Progenitor cell of endocrine pancreas (in vitro differentiated cells): ENCODE results near the gene HIGD2B. TPM values are rescaled to one million over a fixed set of nuclear protein-coding genes. Genes with fewer than 3 reads are reported as not detected.

Experiments
- DNase-seq: peaks from one replicate; pipeline ENCODE4 v3.0.0; 2021; ENCODE audit warnings: low spot score; ENCODE audit not compliant: unreplicated experiment
- H3K27ac Mint-ChIP-seq: 2 replicates; pipeline ENCODE4 v1.8.0; 2021; ENCODE audit warnings: mild to moderate bottlenecking, moderate library complexity, mixed read lengths
- H3K27me3 Mint-ChIP-seq: 2 replicates; pipeline ENCODE4 v1.8.0; 2021; ENCODE audit warnings: mixed read lengths
- H3K36me3 Mint-ChIP-seq: 2 replicates; pipeline ENCODE4 v1.8.0; 2022; ENCODE audit warnings: mixed read lengths; ENCODE audit not compliant: insufficient read depth
- H3K4me1 Mint-ChIP-seq: 2 replicates; pipeline ENCODE4 v1.8.0; 2021; ENCODE audit warnings: low read depth, mixed read lengths
- H3K4me3 Mint-ChIP-seq: 2 replicates; pipeline ENCODE4 v1.8.0; 2021; ENCODE audit warnings: low read depth, mild to moderate bottlenecking, moderate library complexity, mixed read lengths
- H3K9me3 Mint-ChIP-seq: 2 replicates; pipeline ENCODE4 v1.8.0; 2021; ENCODE audit warnings: low read depth, mixed read lengths
- CTCF ChIP-seq: fragments of 200-600 bp; sonication (generic); IDR thresholded peaks from one replicate; pipeline ENCODE4 v1.5.0; 2021; ENCODE audit warnings: antibody characterized with exemption, mild to moderate bottlenecking; ENCODE audit not compliant: unreplicated experiment
- long read RNA-seq: library from polyadenylated mRNA; unstranded; transcript quantifications from one replicate; pipeline ENCODE4 v2.0.0, GENCODE V29; 2020
- total RNA-seq: library from RNA; stranded (reverse); gene quantifications from 2 replicates; pipeline ENCODE4 v1.2.1, GENCODE V29; 2021

Gene HIGD2B
- total RNA-seq, result not detected in 2 replicates
- long read RNA-seq, result 0 reads

- H3K36me3 Mint-ChIP-seq, result no peaks in the 10 kb centered on the region
- H3K4me3 Mint-ChIP-seq, result peak within 1 kb of the TSS; percentile 95
- DNase-seq, result peak; percentile 81
- H3K27me3 Mint-ChIP-seq, result no peaks in the 10 kb centered on the region
- H3K4me1 Mint-ChIP-seq, result peaks cover 8% of the 10 kb centered on the region
- TF ChIP-seq CTCF, result peak; percentile 0
- H3K9me3 Mint-ChIP-seq, result no peaks in the 10 kb centered on the region
- peak within 1 kb of the TSS; percentile 97 for H3K27ac Mint-ChIP-seq
Observed at GRCh38 chr15:72685925-72686794, at the start of gene HIGD2B, which contains the start of gene BBS4. HIGD2B (minus strand) TSS chr15:72686182; CDS start chr15:72676374, 9,808 bp downstream. BBS4 (plus strand) TSS chr15:72686207; CDS start chr15:72686228, 21 bp downstream.

GRCh38 chr15:72735111-72735510 is 49.1 kb upstream of the HIGD2B start:
- Mint-ChIP-seq H3K27ac (no peak overlapping the region), H3K27me3 (no peaks in the 10 kb centered on the region), H3K4me3 (no peak overlapping the region), H3K9me3 (no peaks in the 10 kb centered on the region), H3K36me3 (peaks cover 26% of the 10 kb centered on the region), H3K4me1 (peaks cover 7% of the 10 kb centered on the region)
- TF ChIP-seq CTCF, result no peak
- DNase-seq, result no peak

- H3K27me3 Mint-ChIP-seq, result no peaks in the 10 kb centered on the region
- H3K4me1 Mint-ChIP-seq, result peaks cover 7% of the 10 kb centered on the region
- peak overlapping the region; percentile 54 for H3K27ac Mint-ChIP-seq
- no peaks in the 10 kb centered on the region for H3K9me3 Mint-ChIP-seq
- no peak for TF ChIP-seq CTCF
- DNase-seq, result no peak
- H3K4me3 Mint-ChIP-seq, result no peak overlapping the region
- H3K36me3 Mint-ChIP-seq, result peaks cover 18% of the 10 kb centered on the region
Observed at GRCh38 chr15:72733941-72734738, 48.2 kb upstream of the HIGD2B start.

GRCh38 chr15:72732516-72732915 is 46.5 kb upstream of the HIGD2B start:
- Mint-ChIP-seq H3K4me1 (peaks cover 7% of the 10 kb centered on the region), H3K36me3 (peaks cover 16% of the 10 kb centered on the region), H3K27me3 (no peaks in the 10 kb centered on the region), H3K27ac (no peak overlapping the region), H3K9me3 (no peaks in the 10 kb centered on the region), H3K4me3 (no peak overlapping the region)
- no peak for TF ChIP-seq CTCF
- DNase-seq, result no peak

- Mint-ChIP-seq H3K9me3 (no peaks in the 10 kb centered on the region), H3K4me3 (no peak overlapping the region), H3K4me1 (peaks cover 7% of the 10 kb centered on the region), H3K27ac (no peak overlapping the region), H3K36me3 (peaks cover 16% of the 10 kb centered on the region), H3K27me3 (no peaks in the 10 kb centered on the region)
- no peak for DNase-seq
- no peak for TF ChIP-seq CTCF
Observed at GRCh38 chr15:72732086-72732485, 46.1 kb upstream of the HIGD2B start.
